A549 (cell line): Measurements from ENCODE around the gene C16orf78.

Experiments used
- CEBPB ChIP-seq, 2 experiments: fragments of >200 bp in 1 of 2; sonication (Bioruptor Twin) in 1 of 2; formaldehyde crosslinking in 1 of 2; IDR thresholded peaks; 2 replicates each; pipeline ENCODE4 v1.6.1; 2012 to 2016
- CTCF ChIP-seq: fragments of >200 bp; sonication (Bioruptor Twin); formaldehyde crosslinking; IDR thresholded peaks from 3 replicates; pipeline ENCODE4 v1.5.1; 2016
- EP300 ChIP-seq, 2 experiments: fragments of >200 bp; sonication (Bioruptor Twin); formaldehyde crosslinking; IDR thresholded peaks; 2 replicates in 1 of 2; 3 replicates in 1 of 2; pipeline ENCODE4 v1.6.1; 2016 to 2017
- FOXS1 ChIP-seq: fragments of 250-450 bp; sonication (Bioruptor Pico); IDR thresholded peaks from 2 replicates; pipeline ENCODE4 v1.5.0; 2020; ENCODE audit warnings: mild to moderate bottlenecking, moderate library complexity
- JUN ChIP-seq, 2 experiments: fragments of >200 bp; sonication (Bioruptor Twin); formaldehyde crosslinking; IDR thresholded peaks; 2 replicates in 1 of 2; 3 replicates in 1 of 2; pipeline ENCODE4 v1.6.1; 2016 to 2017
- MAFK ChIP-seq: fragments of 450-650 bp; IDR thresholded peaks from 2 replicates; pipeline ENCODE4 v1.6.1; 2014; ENCODE audit not compliant: partially characterized antibody
- MAX ChIP-seq: IDR thresholded peaks from 2 replicates; pipeline ENCODE4 v1.6.1; 2012
- MYC ChIP-seq: IDR thresholded peaks from 2 replicates; pipeline ENCODE4 v1.6.1; 2012; ENCODE audit warnings: mild to moderate bottlenecking, inconsistent platforms, low read length, improper control_type of control experiment, borderline replicate concordance
- PBX3 ChIP-seq: IDR thresholded peaks from 2 replicates; pipeline ENCODE4 v1.6.1; 2012
- PHF8 ChIP-seq: fragments of 200-600 bp; sonication (generic); IDR thresholded peaks from 2 replicates; pipeline ENCODE4 v1.6.1; 2016; ENCODE audit warnings: low read depth, mild to moderate bottlenecking, antibody characterized with exemption, moderate library complexity, borderline replicate concordance
- POLR2A ChIP-seq: IDR thresholded peaks from 2 replicates; pipeline ENCODE4 v1.6.1; 2012; ENCODE audit warnings: mild to moderate bottlenecking, low read length
- REST ChIP-seq: fragments of 200-600 bp; sonication (generic); IDR thresholded peaks from 2 replicates; pipeline ENCODE4 v1.6.1; 2016; ENCODE audit warnings: antibody characterized with exemption, mild to moderate bottlenecking, moderate library complexity
- SREBF2 ChIP-seq: fragments of 450-650 bp; IDR thresholded peaks from 2 replicates; pipeline ENCODE4 v1.6.1; 2014; ENCODE audit warnings: mild to moderate bottlenecking, moderate library complexity
- ZFP36 ChIP-seq: fragments of 450-650 bp; IDR thresholded peaks from 2 replicates; pipeline ENCODE4 v1.6.1; 2014; ENCODE audit warnings: borderline replicate concordance; ENCODE audit not compliant: partially characterized antibody

GRCh38 chr16:49422896-49423295, 49.3 kb downstream of the C16orf78 start:
- TF ChIP-seq POLR2A (no peak), EP300 (IDR thresholded peaks at IDR 0.05) (no peak), PHF8 (no peak), CTCF (no peak), MAFK (no peak), FOXS1 (CRISPR knock-in tag) (no peak), MYC (no peak), ZFP36 (no peak), CEBPB (IDR thresholded peaks at IDR 0.05) (no peak), PBX3 (no peak), JUN (IDR thresholded peaks at IDR 0.05) (no peak), SREBF2 (no peak), REST (peak; percentile 49; the same call in 1 of the 2 replicates), MAX (no peak)
